Small intestine (tissue), 7 donors: ENCODE data around the gene GPR31. TPM values are rescaled to one million over a fixed set of nuclear protein-coding genes. Genes with fewer than 3 reads are reported as not detected.

Experiments
- DNase-seq, 2 donors: peaks; one replicate each; pipeline versions ENCODE4 v3.0.0 to v3.0.0-alpha.2; 2013
- FAIRE-seq: peaks from 2 replicates; lab custom pipeline; 2012; peaks lifted over from hg19 to GRCh38; lab: Jason Lieb, UNC
- H3K27ac ChIP-seq, 3 donors: one replicate each; pipeline ENCODE4 v1.5.1; 2013; ENCODE audit warnings: low read length in 2 of 3, mild to moderate bottlenecking in 2 of 3, control low read depth in 1 of 3, inconsistent platforms in 1 of 3, low read depth in 1 of 3, moderate library complexity in 1 of 3
- H3K27me3 ChIP-seq, 3 donors: one replicate each; pipeline ENCODE4 v1.6.1; 2013; ENCODE audit warnings: low read length in 3 of 3, inconsistent platforms in 1 of 3; ENCODE audit not compliant: control insufficient read depth in 3 of 3, insufficient read depth in 3 of 3
- H3K36me3 ChIP-seq, 3 donors: one replicate each; pipeline ENCODE4 v1.6.1; 2013; ENCODE audit warnings: low read length in 3 of 3, inconsistent platforms in 1 of 3, low read depth in 1 of 3, mild to moderate bottlenecking in 1 of 3, moderate library complexity in 1 of 3; ENCODE audit not compliant: control insufficient read depth in 3 of 3, insufficient read depth in 2 of 3
- H3K4me1 ChIP-seq, 3 donors: one replicate each; pipeline ENCODE4 v1.6.1; 2013; ENCODE audit warnings: low read length in 2 of 3, inconsistent platforms in 1 of 3, low read depth in 1 of 3, mild to moderate bottlenecking in 1 of 3, moderate library complexity in 1 of 3; ENCODE audit not compliant: control insufficient read depth in 3 of 3, insufficient read depth in 2 of 3
- H3K4me3 ChIP-seq, 3 donors: one replicate each; pipeline ENCODE4 v1.5.1; 2013; ENCODE audit warnings: low read length in 3 of 3, control low read depth in 1 of 3, inconsistent platforms in 1 of 3, low read depth in 1 of 3, mild to moderate bottlenecking in 1 of 3, moderate library complexity in 1 of 3
- H3K9me3 ChIP-seq, 2 donors: one replicate each; pipeline ENCODE4 v1.6.1; 2013; ENCODE audit warnings: low read depth in 1 of 2, low read length in 1 of 2; ENCODE audit not compliant: control insufficient read depth in 2 of 2, insufficient read depth in 1 of 2
- WGBS, 3 donors: extraction: QIAGEN DNeasy Blood & Tissue Kit; methylation state at CpG; one replicate each; pipeline ENCODE4 v1.1.7; 2013; 5-methylcytosine and 5-hydroxymethylcytosine counted together
- polyA plus RNA-seq, 4 donors: library from polyadenylated mRNA; stranded (reverse) in 3 of 4; unstranded in 1 of 4; fragments of 200-250 nt in 3 of 4; fragments of 120-200 nt in 1 of 4; gene quantifications; one replicate each; pipeline versions ENCODE4 v1.2.1 to v1.2.3, GENCODE V29; 2013
- donor health status: healthy with polysubstance abuse.
- donor health status: control.
- donor health status: control.
- donor health status: Bipolar disorder and iron deficiency.
- donor health status: healthy.

The GPR31 gene
- polyA plus RNA-seq, 4 donors: 0.35 TPM; not detected in 3

DNA sequence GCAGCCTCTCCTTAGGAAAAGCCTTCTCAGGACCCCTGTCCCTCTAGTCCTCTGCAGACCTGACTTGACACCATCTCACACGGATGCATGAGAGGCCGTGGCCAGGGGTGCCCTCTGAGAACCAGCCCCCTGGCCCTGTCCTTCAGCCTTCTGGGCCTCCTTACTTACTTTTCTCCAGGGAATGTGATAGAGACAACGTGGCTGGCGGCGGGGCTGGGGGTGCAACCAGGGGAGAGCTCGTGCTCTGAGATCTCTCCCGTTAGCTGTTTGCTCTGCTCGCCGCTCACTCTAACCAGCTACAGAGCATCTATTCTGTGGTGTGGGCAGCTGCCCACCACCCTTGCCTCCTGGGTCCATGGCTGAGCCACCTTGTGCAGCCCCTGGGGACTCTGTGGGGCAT, 14.7 kb downstream of the GPR31 start:
- Histone ChIP-seq H3K36me3 (no peaks in the 10 kb centered on the region), H3K27ac (no peak overlapping the region), H3K4me3 (no peak overlapping the region), H3K9me3 (no peaks in the 10 kb centered on the region), H3K4me1 (peaks cover 3 to 19% (median 7%) of the 10 kb centered on the region in 3 donors), H3K27me3 (peaks cover 0 to 3% (median 0%) of the 10 kb centered on the region in 3 donors)
- WGBS, 3 donors: 84 to 97% (median 91%) methylated on average over 8 to 9 of the region's 9 CpGs
- DNase-seq: no peak
- no peak for FAIRE-seq

DNA sequence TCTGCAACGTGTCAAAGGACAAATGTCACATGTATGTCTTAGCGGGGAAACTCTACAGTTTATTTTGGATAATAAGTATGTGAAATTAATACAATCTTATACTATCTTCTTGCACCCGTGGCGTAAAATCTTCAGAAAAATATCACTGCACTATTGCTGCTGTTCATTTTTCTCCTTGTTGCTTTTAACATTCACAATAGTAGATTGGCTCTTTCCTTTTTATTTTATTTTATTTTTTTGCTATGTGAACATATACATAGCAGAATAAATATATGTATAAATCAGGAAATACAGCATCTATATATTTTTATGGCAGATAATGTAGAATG, 15.4 kb downstream of the GPR31 start:
- 13 to 36% (median 25%) methylated on average over 4 of the region's 4 CpGs for WGBS, 3 donors
- peak; percentile 15 for FAIRE-seq
- Histone ChIP-seq H3K36me3 (no peaks in the 10 kb centered on the region), H3K27me3 (peaks cover 0 to 2% (median 0%) of the 10 kb centered on the region in 3 donors), H3K4me3 (no peak overlapping the region), H3K4me1 (peaks cover 3 to 19% (median 7%) of the 10 kb centered on the region in 3 donors), H3K27ac (no peak overlapping the region), H3K9me3 (no peaks in the 10 kb centered on the region)
- no peak for DNase-seq

DNA sequence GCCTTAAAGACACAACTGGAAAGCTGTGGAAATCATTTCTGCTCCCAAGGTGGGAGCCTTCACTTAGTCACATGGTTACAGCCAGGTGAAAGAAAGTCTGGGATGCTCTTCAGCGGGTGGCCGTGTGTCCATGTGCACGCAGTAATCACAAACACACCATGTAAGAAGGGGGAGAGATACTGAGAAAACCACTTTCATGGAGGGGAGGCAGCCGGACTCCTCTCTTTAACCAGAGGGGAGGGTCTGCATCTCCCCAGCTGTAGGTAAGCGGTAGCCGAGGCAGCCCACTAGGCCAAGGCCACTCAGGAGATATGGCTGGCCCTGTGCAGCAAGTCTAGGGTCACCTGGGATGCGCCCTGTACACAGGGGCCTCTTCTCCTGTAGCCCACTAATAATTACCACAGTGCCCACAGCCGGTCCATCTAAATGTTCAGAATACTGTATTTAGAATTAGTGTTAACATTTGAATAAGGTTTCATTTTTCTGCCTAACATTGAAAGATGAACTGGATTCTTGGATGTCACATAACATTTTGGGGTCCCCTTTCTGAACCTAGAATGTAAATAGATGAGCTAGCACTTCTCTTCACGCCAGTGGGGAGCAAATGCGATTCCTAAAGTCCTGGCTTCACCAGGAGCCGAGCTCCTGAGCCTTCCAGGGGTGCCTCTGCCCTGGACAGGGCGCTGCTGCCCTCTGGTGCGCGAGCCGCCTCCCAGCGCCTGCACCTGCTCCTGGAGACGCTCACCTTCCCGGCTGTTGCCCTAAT, 15.9 kb downstream of the GPR31 start:
- WGBS, 3 donors: 43 to 50% (median 46%) methylated on average over 18 of the region's 18 CpGs
- Histone ChIP-seq H3K27ac (no peak overlapping the region), H3K4me1 (peaks cover 3 to 19% (median 7%) of the 10 kb centered on the region in 3 donors), H3K27me3 (no peaks in the 10 kb centered on the region), H3K9me3 (no peaks in the 10 kb centered on the region), H3K4me3 (no peak overlapping the region), H3K36me3 (no peaks in the 10 kb centered on the region)
- FAIRE-seq (no peak), DNase-seq (peak; percentile 68 to 75)

DNA sequence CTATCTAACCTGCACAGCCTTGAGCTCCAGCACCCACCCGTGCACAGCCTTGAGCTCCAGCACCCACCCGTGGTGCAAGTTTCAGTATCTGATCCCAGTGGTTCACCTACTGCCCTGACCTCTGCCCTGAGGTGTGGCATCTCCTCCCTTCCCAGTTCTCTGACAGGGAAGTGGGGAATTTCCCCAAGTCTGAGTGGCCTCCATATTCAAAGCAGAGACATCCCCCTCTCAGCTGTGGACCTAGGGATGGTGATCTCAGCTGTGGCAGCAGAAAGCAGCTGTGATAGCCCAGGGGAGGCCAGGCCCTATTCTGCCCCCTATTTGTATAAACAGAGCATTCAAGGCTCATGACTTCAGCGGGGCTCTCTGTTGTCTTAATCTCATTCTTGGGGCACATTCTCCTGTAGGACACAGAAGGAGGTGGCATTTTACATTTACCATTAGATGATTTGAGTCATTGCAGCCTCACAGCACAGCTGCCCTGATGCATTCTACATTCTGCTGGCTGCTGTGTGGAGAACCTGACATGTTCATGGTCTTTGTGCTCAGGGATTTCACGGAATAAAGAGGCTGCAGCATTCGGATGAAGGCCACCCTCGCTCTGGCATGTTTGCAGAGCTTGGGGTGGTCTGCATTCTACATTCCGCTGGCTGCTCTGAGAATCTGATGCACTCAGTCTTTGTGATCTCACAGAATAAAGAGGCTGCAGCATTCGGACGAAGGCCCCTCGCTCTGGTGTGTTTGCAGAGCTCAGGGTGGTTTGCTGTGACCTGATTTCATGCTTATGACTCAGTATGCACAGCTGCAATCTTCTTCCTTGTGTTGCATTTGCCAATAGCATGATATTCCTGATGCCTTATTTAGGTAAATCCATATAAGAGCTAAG, 16.9 kb downstream of the GPR31 start:
- WGBS, 3 donors: 59 to 62% (median 60%) methylated on average over 10 of the region's 10 CpGs
- DNase-seq (peak; percentile 39 to 63), FAIRE-seq (no peak)

DNA sequence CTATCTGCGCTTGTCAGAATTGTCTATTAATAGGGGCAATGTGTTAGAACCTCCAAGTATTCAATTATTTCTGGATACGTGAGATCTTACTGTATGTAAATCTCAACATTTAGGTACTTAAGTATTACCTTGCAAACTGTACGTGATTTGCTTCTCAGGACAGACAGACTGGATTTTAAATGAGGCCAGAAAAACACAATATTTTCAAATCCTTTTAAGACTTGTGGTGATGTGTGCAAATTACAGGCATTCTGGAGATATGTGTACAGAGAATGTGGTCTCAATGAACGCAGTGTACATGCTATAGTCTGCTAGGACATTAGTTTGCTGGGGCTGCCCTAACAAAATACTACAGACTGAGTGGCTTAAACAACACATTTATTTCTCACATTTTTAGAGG, 18.0 kb downstream of the GPR31 start:
- DNase-seq (no peak), FAIRE-seq (no peak)
- no peaks in the 10 kb centered on the region for H3K9me3 ChIP-seq
- H3K4me1 ChIP-seq: peaks cover 3 to 19% (median 7%) of the 10 kb centered on the region in 3 donors
- H3K36me3 ChIP-seq: peaks cover 0 to 5% (median 2%) of the 10 kb centered on the region in 3 donors
- no peaks in the 10 kb centered on the region for H3K27me3 ChIP-seq
- H3K4me3 ChIP-seq: no peak overlapping the region
- WGBS, 3 donors: 93 to 96% (median 95%) methylated on average over 4 of the region's 4 CpGs
- H3K27ac ChIP-seq: no peak overlapping the region

More for the DNA sequence above, 16.9 kb downstream of the GPR31 start:
- Histone ChIP-seq H3K4me1 (peaks cover 3 to 19% (median 7%) of the 10 kb centered on the region in 3 donors), H3K4me3 (no peak overlapping the region), H3K9me3 (no peaks in the 10 kb centered on the region), H3K36me3 (peaks cover 0 to 2% (median 0%) of the 10 kb centered on the region in 3 donors), H3K27me3 (no peaks in the 10 kb centered on the region), H3K27ac (no peak overlapping the region)

DNA sequence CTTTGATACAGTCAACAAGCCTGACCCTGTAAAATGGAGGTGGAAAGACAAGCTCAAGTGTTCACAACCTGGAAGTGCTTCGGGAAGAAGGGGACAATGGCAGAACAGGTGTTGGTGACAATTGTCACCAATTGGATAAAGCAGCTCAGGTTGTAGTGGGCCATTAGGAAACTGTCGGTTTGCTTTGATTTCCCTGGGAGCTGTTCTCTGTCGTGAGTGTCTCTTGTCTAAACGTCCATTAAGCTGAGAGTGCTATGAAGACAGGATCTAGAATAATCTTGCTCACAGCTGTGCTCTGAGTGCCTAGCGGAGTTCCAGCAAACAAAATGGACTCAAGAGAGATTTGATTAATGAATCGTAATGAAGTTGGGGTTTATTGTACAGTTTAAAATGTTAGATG, 19.9 kb downstream of the GPR31 start:
- DNase-seq (no peak), FAIRE-seq (no peak)
- H3K27me3 ChIP-seq: no peaks in the 10 kb centered on the region
- no peaks in the 10 kb centered on the region for H3K9me3 ChIP-seq
- WGBS, 3 donors: 65 to 85% (median 81%) methylated on average over 6 of the region's 6 CpGs
- H3K4me3 ChIP-seq: no peak overlapping the region
- no peak overlapping the region for H3K27ac ChIP-seq
- peaks cover 3 to 19% (median 7%) of the 10 kb centered on the region in 3 donors for H3K4me1 ChIP-seq
- H3K36me3 ChIP-seq: peaks cover 0 to 10% (median 2%) of the 10 kb centered on the region in 3 donors

DNA sequence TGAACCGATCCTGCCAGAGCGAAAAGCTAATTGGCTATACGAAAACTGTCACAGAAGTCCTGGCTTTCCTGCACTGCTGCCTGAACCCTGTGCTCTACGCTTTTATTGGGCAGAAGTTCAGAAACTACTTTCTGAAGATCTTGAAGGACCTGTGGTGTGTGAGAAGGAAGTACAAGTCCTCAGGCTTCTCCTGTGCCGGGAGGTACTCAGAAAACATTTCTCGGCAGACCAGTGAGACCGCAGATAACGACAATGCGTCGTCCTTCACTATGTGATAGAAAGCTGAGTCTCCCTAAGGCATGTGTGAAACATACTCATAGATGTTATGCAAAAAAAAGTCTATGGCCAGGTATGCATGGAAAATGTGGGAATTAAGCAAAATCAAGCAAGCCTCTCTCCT, 20.7 kb downstream of the GPR31 start:
- DNase-seq (no peak), FAIRE-seq (no peak)
- 87 to 97% (median 89%) methylated on average over 10 of the region's 10 CpGs for WGBS, 3 donors
- H3K27ac ChIP-seq: no peak overlapping the region
- no peak overlapping the region for H3K4me3 ChIP-seq
- H3K9me3 ChIP-seq: no peaks in the 10 kb centered on the region
- peaks cover 0 to 10% (median 2%) of the 10 kb centered on the region in 3 donors for H3K36me3 ChIP-seq
- no peaks in the 10 kb centered on the region for H3K27me3 ChIP-seq
- peaks cover 3 to 18% (median 7%) of the 10 kb centered on the region in 3 donors for H3K4me1 ChIP-seq

DNA sequence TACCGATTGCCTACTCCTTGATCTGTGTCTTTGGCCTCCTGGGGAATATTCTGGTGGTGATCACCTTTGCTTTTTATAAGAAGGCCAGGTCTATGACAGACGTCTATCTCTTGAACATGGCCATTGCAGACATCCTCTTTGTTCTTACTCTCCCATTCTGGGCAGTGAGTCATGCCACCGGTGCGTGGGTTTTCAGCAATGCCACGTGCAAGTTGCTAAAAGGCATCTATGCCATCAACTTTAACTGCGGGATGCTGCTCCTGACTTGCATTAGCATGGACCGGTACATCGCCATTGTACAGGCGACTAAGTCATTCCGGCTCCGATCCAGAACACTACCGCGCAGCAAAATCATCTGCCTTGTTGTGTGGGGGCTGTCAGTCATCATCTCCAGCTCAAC, 21.4 kb downstream of the GPR31 start:
- Histone ChIP-seq H3K9me3 (no peaks in the 10 kb centered on the region), H3K4me3 (no peak overlapping the region)
- WGBS, 3 donors: 85 to 86% (median 86%) methylated on average over 13 of the region's 13 CpGs

More for the DNA sequence above, 21.4 kb downstream of the GPR31 start:
- H3K36me3 ChIP-seq: peaks cover 0 to 10% (median 2%) of the 10 kb centered on the region in 3 donors
- H3K27ac ChIP-seq: no peak overlapping the region
- no peak for FAIRE-seq
- no peak for DNase-seq
- no peaks in the 10 kb centered on the region for H3K27me3 ChIP-seq
- peaks cover 3 to 11% (median 7%) of the 10 kb centered on the region in 3 donors for H3K4me1 ChIP-seq
